Spleen (tissue), 11 donors: ENCODE results near the gene SLC6A7. TPM values are rescaled to one million over a fixed set of nuclear protein-coding genes. Genes with fewer than 3 reads are reported as not detected.

Experiments used
- DNase-seq: peaks from one replicate; pipeline ENCODE4 v3.0.0-alpha.2; 2020
- H3K27ac ChIP-seq, 8 donors: fragments of 200-600 bp; sonication (generic) in 7 of 8; 1 replicate in 4 of 8; 2 replicates in 4 of 8; pipeline versions ENCODE4 v1.5.0 to v1.8.0; 2016 to 2021; ENCODE audit warnings: inconsistent platforms in 4 of 8, mild to moderate bottlenecking in 4 of 8, moderate library complexity in 1 of 8
- H3K27me3 ChIP-seq, 7 donors: fragments of 200-600 bp; sonication (generic) in 6 of 7; replicated peaks in 1 of 7; 1 replicate in 4 of 7; 2 replicates in 3 of 7; pipeline versions ENCODE4 v1.5.0 to v1.8.0; 2016 to 2021; ENCODE audit warnings: inconsistent platforms in 3 of 7, mild to moderate bottlenecking in 1 of 7
- H3K36me3 ChIP-seq, 6 donors: fragments of 200-600 bp; sonication (generic) in 5 of 6; 1 replicate in 4 of 6; 2 replicates in 2 of 6; pipeline versions ENCODE4 v1.5.0 to v1.8.0; 2016 to 2021; ENCODE audit warnings: inconsistent platforms in 2 of 6
- H3K4me1 ChIP-seq, 6 donors: fragments of 200-600 bp; sonication (generic) in 5 of 6; 1 replicate in 3 of 6; 2 replicates in 3 of 6; pipeline versions ENCODE4 v1.5.0 to v1.8.0; 2016 to 2021; ENCODE audit warnings: inconsistent platforms in 3 of 6
- H3K4me3 ChIP-seq, 8 donors: fragments of 200-600 bp; sonication (generic) in 7 of 8; 1 replicate in 4 of 8; 2 replicates in 4 of 8; pipeline versions ENCODE4 v1.5.0 to v1.8.0; 2016 to 2021; ENCODE audit warnings: inconsistent platforms in 4 of 8, mild to moderate bottlenecking in 4 of 8, moderate library complexity in 2 of 8
- H3K9me3 ChIP-seq, 8 donors: fragments of 200-600 bp; sonication (generic) in 7 of 8; 1 replicate in 4 of 8; 2 replicates in 4 of 8; pipeline versions ENCODE4 v1.5.0 to v1.8.0; 2016 to 2021; ENCODE audit warnings: inconsistent platforms in 4 of 8
- POLR2A ChIP-seq, 3 donors: fragments of 450-650 bp; IDR thresholded peaks; one replicate each; pipeline ENCODE4 v1.5.1; 2017; ENCODE audit warnings: antibody characterized with exemption in 3 of 3, mild to moderate bottlenecking in 1 of 3
- POLR2AphosphoS5 ChIP-seq, 3 donors: sonication (generic); formaldehyde crosslinking; IDR thresholded peaks; one replicate each; pipeline ENCODE4 v1.5.1; 2017; ENCODE audit warnings: antibody characterized with exemption in 3 of 3
- whole genome bisulfite sequencing, 5 donors: extraction: QIAGEN DNeasy Blood & Tissue Kit in 3 of 5; methylation state at CpG; one replicate each; pipeline versions ENCODE4 v1.1.5 to v1.1.7; 2013 to 2018; 5-methylcytosine and 5-hydroxymethylcytosine counted together
- intact Hi-C: fragments of 100-400 bp; cut with DNase I; formaldehyde crosslinking; loops from one replicate; pipeline ENCODE4 v1.15.0; 2023; ENCODE audit warnings: low total_unique reads
- polyA plus RNA-seq, 3 donors: library from polyadenylated mRNA; stranded (reverse); fragments of 200-250 nt; gene quantifications; one replicate each; pipeline ENCODE4 v1.2.1, GENCODE V29; 2013
- total RNA-seq, 7 donors: library from RNA; depleted of rRNA in 3 of 7; stranded (reverse); fragments of >200 nt in 3 of 7; fragmentation: NEBNext Ultra II Directional in 4 of 7; extraction: Animal tissue kit (Norgen Biotek cat#: 25700) in 4 of 7; gene quantifications; one replicate each; pipeline versions ENCODE4 v1.1.0 to v1.2.1, GENCODE V29; 2016 to 2021
- TF ChIP-seq, protein P1 (sequence below), 11 experiments: fragments of 200-600 bp in 7 of 11; fragments of 450-650 bp in 4 of 11; sonication (generic) in 4 of 11; IDR thresholded peaks in 8 of 11; conservative IDR thresholded peaks in 3 of 11; 1 replicate in 7 of 11; 2 replicates in 4 of 11; pipeline versions ENCODE4 v1.4.0 to v1.8.0; 2016 to 2021; ENCODE audit warnings: antibody characterized with exemption in 11 of 11, inconsistent platforms in 4 of 11, mild to moderate bottlenecking in 1 of 11
- donor health status: healthy with polysubstance abuse.
- donor health status: DM: no; HTN: no; CAD: no; lungs with moderate emphysema.
- donor health status: DM: no; HTN: no; CAD: no.
- donor health status: Bipolar disorder and iron deficiency.
- donor health status: healthy.
- donor health status: DM: no; HTN: no; CAD: no.
- donor health status: DM: yes; HTN: yes; CAD: no.

Gene SLC6A7
- total and polyA plus RNA-seq, 10 donors = 0.03 to 0.10 TPM; not detected in 8

DNA sequence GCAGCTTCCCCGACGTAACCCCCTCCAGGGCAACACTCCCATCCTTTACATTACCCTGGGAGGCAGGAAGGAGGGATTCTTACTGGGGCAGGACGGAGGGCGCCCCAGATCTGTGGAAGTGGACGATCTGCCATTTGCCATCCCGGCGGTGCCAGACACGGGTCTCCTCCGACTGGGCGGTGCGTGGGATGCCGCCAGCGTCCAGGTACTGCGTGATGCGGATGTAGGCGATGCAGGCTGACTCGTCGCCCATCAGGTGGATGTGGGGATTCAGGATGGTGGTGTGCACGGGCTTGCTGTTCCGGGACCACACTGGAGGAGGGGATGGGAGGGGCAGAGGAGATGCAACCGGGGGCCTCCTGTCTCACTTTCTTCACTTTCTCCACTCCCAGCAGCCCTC is 33.0 kb downstream of the SLC6A7 start:
- no peak overlapping the region for H3K27ac ChIP-seq
- peaks cover 0 to 21% (median 0%) of the 10 kb centered on the region in 7 donors for H3K27me3 ChIP-seq
- no peaks in the 10 kb centered on the region for H3K36me3 ChIP-seq
- DNase-seq = no peak
- TF ChIP-seq, protein P1, sequence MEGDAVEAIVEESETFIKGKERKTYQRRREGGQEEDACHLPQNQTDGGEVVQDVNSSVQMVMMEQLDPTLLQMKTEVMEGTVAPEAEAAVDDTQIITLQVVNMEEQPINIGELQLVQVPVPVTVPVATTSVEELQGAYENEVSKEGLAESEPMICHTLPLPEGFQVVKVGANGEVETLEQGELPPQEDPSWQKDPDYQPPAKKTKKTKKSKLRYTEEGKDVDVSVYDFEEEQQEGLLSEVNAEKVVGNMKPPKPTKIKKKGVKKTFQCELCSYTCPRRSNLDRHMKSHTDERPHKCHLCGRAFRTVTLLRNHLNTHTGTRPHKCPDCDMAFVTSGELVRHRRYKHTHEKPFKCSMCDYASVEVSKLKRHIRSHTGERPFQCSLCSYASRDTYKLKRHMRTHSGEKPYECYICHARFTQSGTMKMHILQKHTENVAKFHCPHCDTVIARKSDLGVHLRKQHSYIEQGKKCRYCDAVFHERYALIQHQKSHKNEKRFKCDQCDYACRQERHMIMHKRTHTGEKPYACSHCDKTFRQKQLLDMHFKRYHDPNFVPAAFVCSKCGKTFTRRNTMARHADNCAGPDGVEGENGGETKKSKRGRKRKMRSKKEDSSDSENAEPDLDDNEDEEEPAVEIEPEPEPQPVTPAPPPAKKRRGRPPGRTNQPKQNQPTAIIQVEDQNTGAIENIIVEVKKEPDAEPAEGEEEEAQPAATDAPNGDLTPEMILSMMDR (IDR thresholded peaks at IDR 0.05 in 8 of 11, conservative IDR thresholded peaks at IDR 0.05 in 3 of 11) = no peak
- TF ChIP-seq POLR2AphosphoS5 (IDR thresholded peaks at IDR 0.05) (no peak), POLR2A (IDR thresholded peaks at IDR 0.05) (no peak)
- 85 to 96% (median 94%) methylated on average over 5 to 21 of the region's 21 CpGs for WGBS, 5 donors
- H3K4me1 ChIP-seq = peaks cover 0 to 5% (median 0%) of the 10 kb centered on the region in 6 donors
- intact Hi-C loops = no loop called here
- no peaks in the 10 kb centered on the region for H3K9me3 ChIP-seq
- H3K4me3 ChIP-seq = no peak overlapping the region

DNA sequence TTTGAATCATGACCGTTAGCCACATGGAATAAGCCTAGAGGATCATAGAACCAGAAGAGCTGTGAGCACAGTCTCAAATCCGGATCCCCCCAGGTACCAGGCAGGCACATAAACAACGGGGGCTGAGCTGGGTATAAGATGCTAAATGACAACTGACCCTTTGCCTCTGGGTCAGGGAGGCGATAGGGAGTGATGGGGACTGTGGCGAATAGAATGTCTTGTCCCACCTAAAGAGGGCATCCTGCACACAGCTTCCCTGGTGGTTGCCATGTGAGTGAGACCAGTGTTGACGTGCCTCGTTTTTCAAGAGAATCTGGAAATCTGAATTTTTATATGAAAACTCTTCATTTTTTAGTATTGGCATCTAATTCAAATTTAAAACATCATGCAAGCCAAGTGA is 33.6 kb downstream of the SLC6A7 start:
- no peaks in the 10 kb centered on the region for H3K4me1 ChIP-seq

DNA sequence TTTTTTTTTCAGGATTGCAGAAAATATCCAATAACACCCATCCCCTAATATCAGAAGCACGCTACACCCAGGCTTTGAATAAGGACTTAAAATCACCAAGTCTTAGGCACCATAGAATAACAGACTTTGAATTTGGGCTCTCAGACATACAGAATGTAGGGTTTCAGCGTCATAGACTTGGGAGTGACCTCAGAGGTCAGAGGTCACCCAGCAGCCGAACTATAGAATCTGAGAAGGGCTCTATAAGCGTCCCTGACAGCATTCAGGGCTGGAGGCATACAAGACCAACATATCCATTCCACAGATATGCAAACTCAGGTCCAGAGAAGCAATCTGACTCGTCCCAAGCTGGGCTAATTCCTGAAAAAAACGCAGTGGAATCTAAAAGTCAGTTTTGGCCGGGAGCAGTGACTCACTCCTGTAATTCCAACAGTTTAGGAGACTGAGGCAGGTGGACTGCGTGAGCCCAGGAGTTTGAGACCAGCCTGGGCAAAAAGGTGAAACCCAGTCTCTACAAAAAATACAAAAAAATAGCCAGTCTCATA is 34.7 kb downstream of the SLC6A7 start:
- no peaks in the 10 kb centered on the region for H3K9me3 ChIP-seq
- TF ChIP-seq, protein P1 (IDR thresholded peaks at IDR 0.05 in 8 of 11, conservative IDR thresholded peaks at IDR 0.05 in 3 of 11) = no peak
- TF ChIP-seq POLR2A (IDR thresholded peaks at IDR 0.05) (no peak), POLR2AphosphoS5 (IDR thresholded peaks at IDR 0.05) (no peak)
- H3K4me1 ChIP-seq = no peaks in the 10 kb centered on the region
- no peak overlapping the region for H3K27ac ChIP-seq
- no peaks in the 10 kb centered on the region for H3K36me3 ChIP-seq
- 64 to 81% (median 74%) methylated on average over 8 of the region's 8 CpGs for WGBS, 5 donors
- intact Hi-C loops = no loop called here
- no peak for DNase-seq
- H3K27me3 ChIP-seq = peaks cover 0 to 11% (median 0%) of the 10 kb centered on the region in 7 donors
- H3K4me3 ChIP-seq = no peak overlapping the region

More for the DNA sequence above, 33.6 kb downstream of the SLC6A7 start:
- Histone ChIP-seq H3K36me3 (no peaks in the 10 kb centered on the region), H3K27me3 (peaks cover 0 to 19% (median 0%) of the 10 kb centered on the region in 7 donors), H3K27ac (no peak overlapping the region), H3K9me3 (no peaks in the 10 kb centered on the region), H3K4me3 (no peak overlapping the region)
- DNase-seq = no peak
- TF ChIP-seq POLR2A (IDR thresholded peaks at IDR 0.05) (no peak), POLR2AphosphoS5 (IDR thresholded peaks at IDR 0.05) (no peak)
- TF ChIP-seq, protein P1 (IDR thresholded peaks at IDR 0.05 in 8 of 11, conservative IDR thresholded peaks at IDR 0.05 in 3 of 11) = no peak
- intact Hi-C loops = no loop called here
- 81 to 91% (median 91%) methylated on average over 7 of the region's 7 CpGs for WGBS, 5 donors

DNA sequence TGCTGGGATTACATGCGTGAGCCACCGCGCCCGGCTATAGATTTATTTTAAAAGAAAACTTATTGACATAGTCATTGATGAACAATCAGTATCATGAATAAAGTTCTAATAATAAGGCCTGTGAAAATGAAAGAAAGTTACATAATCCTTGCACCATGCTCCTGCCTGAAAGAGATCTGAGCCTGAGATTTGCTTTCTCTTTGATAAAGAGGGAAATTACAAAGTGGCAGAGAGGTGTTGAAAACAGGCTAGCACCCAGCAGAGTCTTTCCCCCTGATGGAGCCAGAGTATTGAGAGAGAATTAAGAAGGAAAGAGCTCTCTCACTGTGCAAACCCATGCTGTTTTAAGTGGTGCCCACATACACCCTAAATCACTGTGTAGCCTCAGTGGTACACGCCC is 37.2 kb downstream of the SLC6A7 start:
- no peaks in the 10 kb centered on the region for H3K27me3 ChIP-seq
- H3K27ac ChIP-seq = no peak overlapping the region
- H3K4me3 ChIP-seq = no peak overlapping the region
- no peaks in the 10 kb centered on the region for H3K36me3 ChIP-seq
- TF ChIP-seq, protein P1 (IDR thresholded peaks at IDR 0.05 in 8 of 11, conservative IDR thresholded peaks at IDR 0.05 in 3 of 11) = no peak
- no peak for TF ChIP-seq POLR2A (IDR thresholded peaks at IDR 0.05)
- TF ChIP-seq POLR2AphosphoS5 (IDR thresholded peaks at IDR 0.05) = no peak
- no peaks in the 10 kb centered on the region for H3K9me3 ChIP-seq
- 93 to 96% (median 93%) methylated on average over 5 of the region's 5 CpGs for WGBS, 5 donors
- H3K4me1 ChIP-seq = no peaks in the 10 kb centered on the region
- intact Hi-C loops = no loop called here
- no peak for DNase-seq
